ENCODE data around the gene ENPP3.

ENPP3 gene

DNA sequence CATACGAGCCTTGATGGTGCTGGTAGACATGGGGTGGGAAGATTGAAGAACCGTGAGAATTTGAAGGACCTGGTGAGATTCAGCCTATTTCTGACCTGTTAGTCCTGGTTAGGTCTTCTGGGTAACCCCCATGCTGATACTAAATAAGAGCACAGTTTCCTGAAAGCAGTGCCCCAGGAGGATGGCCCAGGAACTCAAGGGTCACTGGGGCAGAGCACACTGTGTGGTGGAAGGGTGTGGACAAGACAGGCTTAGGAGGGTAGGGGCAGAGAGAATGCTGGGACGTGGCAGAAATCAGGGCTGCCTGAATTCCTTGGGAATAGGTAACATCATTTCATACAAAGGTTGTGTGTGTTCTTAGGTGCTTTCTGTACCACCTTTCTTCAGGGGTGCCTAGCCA lies 138.8 kb downstream of the ENPP3 start:
- no peak overlapping the region for H3K4me3 ChIP-seq (replicated peaks in 1 of 2; ENCODE audit: low read depth in 2 of 2, low read length in 2 of 2)
- DNase-seq (ENCODE audit: low read depth in 2 of 2) = no peak
- TF ChIP-seq, protein P1, sequence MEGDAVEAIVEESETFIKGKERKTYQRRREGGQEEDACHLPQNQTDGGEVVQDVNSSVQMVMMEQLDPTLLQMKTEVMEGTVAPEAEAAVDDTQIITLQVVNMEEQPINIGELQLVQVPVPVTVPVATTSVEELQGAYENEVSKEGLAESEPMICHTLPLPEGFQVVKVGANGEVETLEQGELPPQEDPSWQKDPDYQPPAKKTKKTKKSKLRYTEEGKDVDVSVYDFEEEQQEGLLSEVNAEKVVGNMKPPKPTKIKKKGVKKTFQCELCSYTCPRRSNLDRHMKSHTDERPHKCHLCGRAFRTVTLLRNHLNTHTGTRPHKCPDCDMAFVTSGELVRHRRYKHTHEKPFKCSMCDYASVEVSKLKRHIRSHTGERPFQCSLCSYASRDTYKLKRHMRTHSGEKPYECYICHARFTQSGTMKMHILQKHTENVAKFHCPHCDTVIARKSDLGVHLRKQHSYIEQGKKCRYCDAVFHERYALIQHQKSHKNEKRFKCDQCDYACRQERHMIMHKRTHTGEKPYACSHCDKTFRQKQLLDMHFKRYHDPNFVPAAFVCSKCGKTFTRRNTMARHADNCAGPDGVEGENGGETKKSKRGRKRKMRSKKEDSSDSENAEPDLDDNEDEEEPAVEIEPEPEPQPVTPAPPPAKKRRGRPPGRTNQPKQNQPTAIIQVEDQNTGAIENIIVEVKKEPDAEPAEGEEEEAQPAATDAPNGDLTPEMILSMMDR (IDR thresholded peaks at IDR 0.05; ENCODE audit: low read depth, low read length) = no peak

DNA sequence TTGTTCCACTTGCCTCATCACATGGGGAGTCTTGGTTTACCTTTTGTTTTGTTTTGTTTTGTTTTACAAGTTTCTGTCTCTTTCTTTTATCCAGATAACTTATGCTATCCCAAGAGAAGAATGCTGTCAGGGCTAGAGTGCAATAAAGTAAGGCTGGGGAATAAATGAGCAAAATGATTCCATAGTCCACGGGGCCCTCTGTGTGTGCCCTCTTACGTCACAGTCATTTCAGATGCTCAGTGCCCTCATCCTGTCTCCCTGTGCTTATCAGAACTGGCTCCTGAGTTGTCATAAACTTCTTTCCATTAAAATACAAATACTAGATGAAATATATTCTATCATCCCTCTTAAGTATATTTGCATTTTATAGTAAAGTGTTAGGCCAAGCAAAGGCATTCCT lies 139.9 kb downstream of the ENPP3 start:
- no peak overlapping the region for H3K4me3 ChIP-seq (replicated peaks in 1 of 2; ENCODE audit: low read depth in 2 of 2, low read length in 2 of 2)
- TF ChIP-seq, protein P1 (IDR thresholded peaks at IDR 0.05; ENCODE audit: low read depth, low read length) = no peak
- no peak for DNase-seq (ENCODE audit: low read depth in 2 of 2)

DNA sequence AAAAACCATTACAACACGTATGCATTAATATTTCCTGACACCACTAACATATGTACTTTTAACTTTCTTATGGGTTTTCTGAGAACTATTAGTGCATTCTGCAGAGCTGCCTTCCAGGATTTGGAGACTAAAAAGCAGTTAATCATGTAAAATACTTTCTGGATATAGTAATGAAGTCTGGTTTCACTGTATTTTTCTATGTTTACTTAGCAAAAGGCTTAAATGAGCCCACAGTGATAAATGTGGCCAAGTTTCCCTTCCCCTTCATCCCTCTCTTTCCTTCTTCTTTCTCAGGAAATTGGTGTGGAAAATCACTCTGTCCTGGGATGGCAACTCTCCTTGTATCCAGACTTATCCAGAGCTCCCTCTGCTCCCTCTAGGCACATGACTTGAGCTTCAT lies 141.1 kb downstream of the ENPP3 start:
- TF ChIP-seq, protein P1 (IDR thresholded peaks at IDR 0.05; ENCODE audit: low read depth, low read length) = no peak
- DNase-seq (ENCODE audit: low read depth in 2 of 2) = no peak

DNA sequence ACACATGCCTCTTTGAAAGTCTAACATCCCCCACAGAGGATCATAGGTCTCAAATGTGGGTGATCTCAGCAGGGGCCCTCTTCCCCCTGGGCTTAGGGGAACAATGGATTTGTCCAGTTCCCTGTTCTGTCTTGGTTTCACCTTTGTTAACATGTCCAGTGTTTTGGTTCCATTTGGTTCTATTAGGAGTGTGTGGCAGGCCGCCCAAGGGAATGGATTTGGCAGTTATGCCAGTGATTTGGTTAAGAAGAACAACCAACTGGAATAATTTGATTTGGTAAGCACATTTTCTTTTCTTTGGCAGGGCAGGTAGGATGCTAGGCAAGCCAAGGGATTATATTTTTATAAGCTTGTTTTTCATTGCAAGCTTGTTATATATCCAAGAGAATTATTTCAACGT lies 142.2 kb downstream of the ENPP3 start:
- DNase-seq (ENCODE audit: low read depth in 2 of 2) = no peak
- TF ChIP-seq, protein P1 (IDR thresholded peaks at IDR 0.05; ENCODE audit: low read depth, low read length) = no peak
- H3K4me3 ChIP-seq (replicated peaks in 1 of 2; ENCODE audit: low read depth in 2 of 2, low read length in 2 of 2) = no peak overlapping the region

More for the DNA sequence above, 141.1 kb downstream of the ENPP3 start:
- no peak overlapping the region for H3K4me3 ChIP-seq (replicated peaks in 1 of 2; ENCODE audit: low read depth in 2 of 2, low read length in 2 of 2)

DNA sequence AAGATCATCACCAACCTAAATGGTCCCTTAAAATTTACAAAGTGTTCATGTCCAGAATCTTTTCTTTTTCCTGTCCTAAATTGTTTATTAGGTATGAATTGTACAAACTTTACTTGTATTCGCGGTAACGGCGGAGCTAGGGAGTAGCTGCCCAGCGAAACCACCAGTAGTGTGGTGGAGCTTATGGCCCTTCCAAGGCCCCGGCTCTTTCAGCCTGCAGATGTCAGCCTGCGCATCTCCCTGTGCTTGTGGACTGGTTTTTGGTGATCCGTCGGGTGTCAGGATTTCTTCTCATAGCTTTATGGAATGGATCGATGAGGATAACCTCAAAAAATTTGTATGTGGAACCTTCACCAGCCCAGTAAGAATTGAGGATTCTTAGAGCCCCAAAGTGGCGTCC lies 143.5 kb downstream of the ENPP3 start:
- TF ChIP-seq, protein P1 (IDR thresholded peaks at IDR 0.05; ENCODE audit: low read depth, low read length) = no peak
- no peak overlapping the region for H3K4me3 ChIP-seq (replicated peaks in 1 of 2; ENCODE audit: low read depth in 2 of 2, low read length in 2 of 2)
- no peak for DNase-seq (ENCODE audit: low read depth in 2 of 2)

DNA sequence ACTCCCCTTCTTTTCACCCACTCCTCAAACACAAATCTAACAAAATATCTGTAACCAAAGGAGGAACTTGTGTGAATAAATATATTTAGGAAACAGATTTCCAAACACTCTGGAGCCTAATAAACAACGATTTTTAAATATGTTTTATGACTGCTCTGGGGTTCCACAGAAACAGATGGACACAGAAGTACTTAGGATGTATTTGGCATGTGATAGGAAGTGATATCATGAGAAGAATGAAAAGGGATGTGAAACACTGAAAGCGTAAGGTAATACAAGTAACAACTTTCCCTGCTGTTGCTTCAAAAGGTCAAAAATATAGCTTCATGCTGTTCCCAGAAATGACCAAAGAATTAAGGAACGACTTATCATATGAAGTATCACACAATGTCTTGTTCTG lies 144.6 kb downstream of the ENPP3 start:
- H3K4me3 ChIP-seq (replicated peaks in 1 of 2; ENCODE audit: low read depth in 2 of 2, low read length in 2 of 2) = no peak overlapping the region
- TF ChIP-seq, protein P1 (IDR thresholded peaks at IDR 0.05; ENCODE audit: low read depth, low read length) = no peak
- DNase-seq (ENCODE audit: low read depth in 2 of 2) = no peak

DNA sequence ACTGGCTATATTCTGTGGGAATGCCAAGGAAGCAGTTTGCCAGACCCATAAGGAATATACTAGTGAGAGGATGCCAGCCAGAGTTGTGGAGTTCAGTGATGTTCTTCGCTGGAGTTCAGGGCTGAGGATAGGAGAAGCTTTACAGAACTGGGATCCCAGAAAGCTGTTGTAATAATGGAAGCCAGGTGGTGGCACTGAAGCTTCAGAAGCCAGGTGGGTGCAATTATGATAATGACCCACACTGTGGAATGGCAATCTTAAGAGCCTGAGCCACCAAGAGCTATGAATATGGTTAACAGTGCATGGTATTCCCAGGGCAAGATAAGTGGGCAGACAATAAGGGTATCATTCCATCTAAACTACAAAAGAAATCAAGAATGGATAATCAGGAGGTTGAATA lies 145.7 kb downstream of the ENPP3 start:
- no peak for DNase-seq (ENCODE audit: low read depth in 2 of 2)
- H3K4me3 ChIP-seq (replicated peaks in 1 of 2; ENCODE audit: low read depth in 2 of 2, low read length in 2 of 2) = no peak overlapping the region
- TF ChIP-seq, protein P1 (IDR thresholded peaks at IDR 0.05; ENCODE audit: low read depth, low read length) = no peak

Measured in cardiac fibroblast (primary cell).